BE2C (cell line): ENCODE results near the gene ASB8.

ENCODE experiments used
- DNase-seq: peaks from one replicate; pipeline ENCODE4 v3.0.0-alpha.2; 2020
- H3K27me3 ChIP-seq: fragments of 250-450 bp; sonication (Bioruptor Pico); 2 replicates; pipeline ENCODE4 v1.5.1; 2020; ENCODE audit warnings: mild to moderate bottlenecking
- H3K36me3 ChIP-seq: fragments of 250-450 bp; sonication (Bioruptor Pico); 2 replicates; pipeline ENCODE4 v1.5.1; 2020; ENCODE audit warnings: mild to moderate bottlenecking
- H3K4me1 ChIP-seq: fragments of 250-450 bp; sonication (Bioruptor Pico); 2 replicates; pipeline ENCODE4 v1.5.1; 2020
- H3K4me3 ChIP-seq: 2 replicates; pipeline ENCODE4 v1.5.1; 2011; ENCODE audit warnings: low read depth, low read length
- H3K9me3 ChIP-seq: fragments of 250-450 bp; sonication (Bioruptor Pico); 2 replicates; pipeline ENCODE4 v1.5.1; 2020
- TF ChIP-seq, protein P1 (sequence below): IDR thresholded peaks from 2 replicates; pipeline ENCODE4 v1.5.1; 2012; ENCODE audit warnings: mild to moderate bottlenecking, low read depth, low read length

Gene ASB8

GRCh38 chr12:48135027-48135426 is 22.3 kb downstream of the ASB8 start:
- Histone ChIP-seq H3K4me1 (no peaks in the 10 kb centered on the region), H3K36me3 (peaks cover 83% of the 10 kb centered on the region), H3K9me3 (no peaks in the 10 kb centered on the region), H3K27me3 (no peaks in the 10 kb centered on the region), H3K4me3 (no peak overlapping the region)
- TF ChIP-seq, protein P1, sequence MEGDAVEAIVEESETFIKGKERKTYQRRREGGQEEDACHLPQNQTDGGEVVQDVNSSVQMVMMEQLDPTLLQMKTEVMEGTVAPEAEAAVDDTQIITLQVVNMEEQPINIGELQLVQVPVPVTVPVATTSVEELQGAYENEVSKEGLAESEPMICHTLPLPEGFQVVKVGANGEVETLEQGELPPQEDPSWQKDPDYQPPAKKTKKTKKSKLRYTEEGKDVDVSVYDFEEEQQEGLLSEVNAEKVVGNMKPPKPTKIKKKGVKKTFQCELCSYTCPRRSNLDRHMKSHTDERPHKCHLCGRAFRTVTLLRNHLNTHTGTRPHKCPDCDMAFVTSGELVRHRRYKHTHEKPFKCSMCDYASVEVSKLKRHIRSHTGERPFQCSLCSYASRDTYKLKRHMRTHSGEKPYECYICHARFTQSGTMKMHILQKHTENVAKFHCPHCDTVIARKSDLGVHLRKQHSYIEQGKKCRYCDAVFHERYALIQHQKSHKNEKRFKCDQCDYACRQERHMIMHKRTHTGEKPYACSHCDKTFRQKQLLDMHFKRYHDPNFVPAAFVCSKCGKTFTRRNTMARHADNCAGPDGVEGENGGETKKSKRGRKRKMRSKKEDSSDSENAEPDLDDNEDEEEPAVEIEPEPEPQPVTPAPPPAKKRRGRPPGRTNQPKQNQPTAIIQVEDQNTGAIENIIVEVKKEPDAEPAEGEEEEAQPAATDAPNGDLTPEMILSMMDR = no peak
- DNase-seq = no peak

- no peak overlapping the region for H3K4me3 ChIP-seq
- no peaks in the 10 kb centered on the region for H3K4me1 ChIP-seq
- no peak for DNase-seq
- H3K9me3 ChIP-seq = no peaks in the 10 kb centered on the region
- TF ChIP-seq, protein P1 = no peak
- H3K27me3 ChIP-seq = no peaks in the 10 kb centered on the region
- H3K36me3 ChIP-seq = peaks cover 81% of the 10 kb centered on the region
Measured at GRCh38 chr12:48132826-48133225, 24.5 kb downstream of the ASB8 start.

DNA sequence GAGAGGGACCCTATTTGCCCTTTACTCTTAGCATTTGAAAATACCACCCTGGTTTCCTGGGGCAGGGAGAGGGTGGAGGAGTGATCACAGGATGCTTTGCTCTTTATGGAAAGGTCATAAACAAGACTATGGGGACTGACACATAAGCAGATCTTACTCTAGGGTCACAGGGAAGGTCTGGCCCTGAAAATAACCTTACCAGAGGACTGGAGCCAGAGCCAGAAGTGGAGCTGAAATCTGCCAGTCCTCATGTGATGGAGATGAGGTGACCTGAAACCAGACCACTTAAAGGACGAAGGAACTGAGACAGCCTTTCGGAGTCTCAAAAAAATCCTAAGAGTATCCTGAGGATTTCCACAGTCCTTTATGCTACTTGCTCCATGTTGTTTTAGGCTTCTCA is 25.8 kb downstream of the ASB8 start:
- no peaks in the 10 kb centered on the region for H3K4me1 ChIP-seq
- TF ChIP-seq, protein P1 = no peak
- H3K36me3 ChIP-seq = peaks cover 83% of the 10 kb centered on the region
- no peak overlapping the region for H3K4me3 ChIP-seq
- H3K9me3 ChIP-seq = no peaks in the 10 kb centered on the region
- no peak for DNase-seq
- H3K27me3 ChIP-seq = no peaks in the 10 kb centered on the region

- no peak overlapping the region for H3K4me3 ChIP-seq
- H3K9me3 ChIP-seq = no peaks in the 10 kb centered on the region
- TF ChIP-seq, protein P1 = no peak
- H3K4me1 ChIP-seq = no peaks in the 10 kb centered on the region
- DNase-seq = no peak
- peaks cover 76% of the 10 kb centered on the region for H3K36me3 ChIP-seq
- no peaks in the 10 kb centered on the region for H3K27me3 ChIP-seq
Measured at GRCh38 chr12:48129376-48129775, 27.9 kb downstream of the ASB8 start.

GRCh38 chr12:48128800-48129199 is 28.5 kb downstream of the ASB8 start:
- Histone ChIP-seq H3K9me3 (no peaks in the 10 kb centered on the region), H3K4me1 (no peaks in the 10 kb centered on the region), H3K27me3 (no peaks in the 10 kb centered on the region), H3K4me3 (no peak overlapping the region), H3K36me3 (peaks cover 74% of the 10 kb centered on the region)
- TF ChIP-seq, protein P1 = no peak
- DNase-seq = no peak

GRCh38 chr12:48126953-48127630 is 30.2 kb downstream of the ASB8 start:
- H3K27me3 ChIP-seq = no peaks in the 10 kb centered on the region
- H3K36me3 ChIP-seq = peaks cover 72% of the 10 kb centered on the region
- no peaks in the 10 kb centered on the region for H3K9me3 ChIP-seq
- TF ChIP-seq, protein P1 = no peak
- DNase-seq = no peak
- no peaks in the 10 kb centered on the region for H3K4me1 ChIP-seq
- no peak overlapping the region for H3K4me3 ChIP-seq
